Measurements from ENCODE around the gene FAIM2.
"Not testable (repeated sequence)": the region's sequence is repeated elsewhere in the genome, so short reads cannot be mapped to it uniquely, and the experiment has no call there.

Gene FAIM2

GRCh38 chr12:49881415-49882247 is 22.1 kb downstream of the FAIM2 start:
- no peak overlapping the region for H3K4me3 ChIP-seq (replicated peaks; ENCODE audit: insufficient read depth, low read length)
- peaks cover 2% of the 10 kb centered on the region for H3K27me3 ChIP-seq (ENCODE audit: insufficient read depth, poor library complexity, severe bottlenecking)
- TF ChIP-seq GABPA (IDR thresholded peaks at IDR 0.05; ENCODE audit: low read depth): no peak
- TF ChIP-seq, protein P1, sequence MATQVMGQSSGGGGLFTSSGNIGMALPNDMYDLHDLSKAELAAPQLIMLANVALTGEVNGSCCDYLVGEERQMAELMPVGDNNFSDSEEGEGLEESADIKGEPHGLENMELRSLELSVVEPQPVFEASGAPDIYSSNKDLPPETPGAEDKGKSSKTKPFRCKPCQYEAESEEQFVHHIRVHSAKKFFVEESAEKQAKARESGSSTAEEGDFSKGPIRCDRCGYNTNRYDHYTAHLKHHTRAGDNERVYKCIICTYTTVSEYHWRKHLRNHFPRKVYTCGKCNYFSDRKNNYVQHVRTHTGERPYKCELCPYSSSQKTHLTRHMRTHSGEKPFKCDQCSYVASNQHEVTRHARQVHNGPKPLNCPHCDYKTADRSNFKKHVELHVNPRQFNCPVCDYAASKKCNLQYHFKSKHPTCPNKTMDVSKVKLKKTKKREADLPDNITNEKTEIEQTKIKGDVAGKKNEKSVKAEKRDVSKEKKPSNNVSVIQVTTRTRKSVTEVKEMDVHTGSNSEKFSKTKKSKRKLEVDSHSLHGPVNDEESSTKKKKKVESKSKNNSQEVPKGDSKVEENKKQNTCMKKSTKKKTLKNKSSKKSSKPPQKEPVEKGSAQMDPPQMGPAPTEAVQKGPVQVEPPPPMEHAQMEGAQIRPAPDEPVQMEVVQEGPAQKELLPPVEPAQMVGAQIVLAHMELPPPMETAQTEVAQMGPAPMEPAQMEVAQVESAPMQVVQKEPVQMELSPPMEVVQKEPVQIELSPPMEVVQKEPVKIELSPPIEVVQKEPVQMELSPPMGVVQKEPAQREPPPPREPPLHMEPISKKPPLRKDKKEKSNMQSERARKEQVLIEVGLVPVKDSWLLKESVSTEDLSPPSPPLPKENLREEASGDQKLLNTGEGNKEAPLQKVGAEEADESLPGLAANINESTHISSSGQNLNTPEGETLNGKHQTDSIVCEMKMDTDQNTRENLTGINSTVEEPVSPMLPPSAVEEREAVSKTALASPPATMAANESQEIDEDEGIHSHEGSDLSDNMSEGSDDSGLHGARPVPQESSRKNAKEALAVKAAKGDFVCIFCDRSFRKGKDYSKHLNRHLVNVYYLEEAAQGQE (IDR thresholded peaks at IDR 0.05; ENCODE audit: insufficient replicate concordance, low read depth): no peak
- no peak for TF ChIP-seq SPI1 (IDR thresholded peaks at IDR 0.05; ENCODE audit: borderline replicate concordance, low read depth)
- TF ChIP-seq POLR2AphosphoS5 (IDR thresholded peaks at IDR 0.05; ENCODE audit: low read depth): no peak
- no peak for TF ChIP-seq CTCF (IDR thresholded peaks at IDR 0.05; ENCODE audit: insufficient read depth, low read length)
- DNase-seq (ENCODE audit: low read depth in 1 of 2, low spot score in 1 of 2): no peak
- no peak overlapping the region for H3K27ac ChIP-seq (replicated peaks)

GRCh38 chr12:49880756-49881414 is 22.8 kb downstream of the FAIM2 start:
- no peak for DNase-seq (ENCODE audit: low read depth in 1 of 2, low spot score in 1 of 2)
- TF ChIP-seq GABPA (IDR thresholded peaks at IDR 0.05; ENCODE audit: low read depth) (no peak), POLR2AphosphoS5 (IDR thresholded peaks at IDR 0.05; ENCODE audit: low read depth) (no peak), CTCF (IDR thresholded peaks at IDR 0.05; ENCODE audit: insufficient read depth, low read length) (no peak), SPI1 (IDR thresholded peaks at IDR 0.05; ENCODE audit: borderline replicate concordance, low read depth) (no peak)
- TF ChIP-seq, protein P1 (IDR thresholded peaks at IDR 0.05; ENCODE audit: insufficient replicate concordance, low read depth): no peak
- H3K27ac ChIP-seq (replicated peaks): no peak overlapping the region
- H3K4me3 ChIP-seq (replicated peaks; ENCODE audit: insufficient read depth, low read length): no peak overlapping the region
- H3K27me3 ChIP-seq (ENCODE audit: insufficient read depth, poor library complexity, severe bottlenecking): peaks cover 2% of the 10 kb centered on the region

GRCh38 chr12:49879065-49879464 is 24.6 kb downstream of the FAIM2 start:
- not testable (repeated sequence) for H3K27ac ChIP-seq (replicated peaks); DNase-seq (ENCODE audit: low read depth in 1 of 2, low spot score in 1 of 2); H3K27me3 ChIP-seq (ENCODE audit: insufficient read depth, poor library complexity, severe bottlenecking); H3K4me3 ChIP-seq (replicated peaks; ENCODE audit: insufficient read depth, low read length)

DNA sequence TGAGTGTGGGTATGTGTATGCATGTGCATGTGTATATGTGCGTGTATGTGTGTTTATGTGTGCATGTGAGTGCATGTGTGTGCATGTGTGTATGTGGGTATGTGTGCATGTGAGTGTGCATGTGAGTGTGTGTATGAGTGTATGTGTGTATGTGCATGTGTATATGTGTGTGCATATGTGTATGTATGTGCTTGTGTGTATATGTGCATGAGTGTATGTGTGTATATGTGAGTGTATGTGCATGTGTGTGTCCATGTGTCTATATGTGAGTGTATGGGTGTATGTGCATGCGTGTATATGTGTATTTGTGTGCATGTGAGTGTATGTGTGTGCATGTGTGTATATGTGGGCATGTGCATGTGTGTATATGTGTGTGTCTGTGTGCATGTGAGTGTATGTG is 25.7 kb downstream of the FAIM2 start:
- DNase-seq (ENCODE audit: low read depth in 1 of 2, low spot score in 1 of 2): no peak
- Histone ChIP-seq H3K27me3 (ENCODE audit: insufficient read depth, poor library complexity, severe bottlenecking) (no peaks in the 10 kb centered on the region), H3K27ac (replicated peaks) (no peak overlapping the region), H3K4me3 (replicated peaks; ENCODE audit: insufficient read depth, low read length) (no peak overlapping the region)
- TF ChIP-seq GABPA (IDR thresholded peaks at IDR 0.05; ENCODE audit: low read depth) (no peak), SPI1 (IDR thresholded peaks at IDR 0.05; ENCODE audit: borderline replicate concordance, low read depth) (no peak), CTCF (IDR thresholded peaks at IDR 0.05; ENCODE audit: insufficient read depth, low read length) (no peak), POLR2AphosphoS5 (IDR thresholded peaks at IDR 0.05; ENCODE audit: low read depth) (no peak)
- TF ChIP-seq, protein P1 (IDR thresholded peaks at IDR 0.05; ENCODE audit: insufficient replicate concordance, low read depth): no peak
